IMR-90 (cell line): ENCODE data around the gene ANAPC7. TPM values are rescaled to one million over a fixed set of nuclear protein-coding genes. Genes with fewer than 3 reads are reported as not detected.

Source experiments
- ATAC-seq: fragments of 200-7000 bp; cut with Tn5 transposase; 2 replicates; pipeline ENCODE4 v1.9.1; 2020; ENCODE audit warnings: low read depth, mild to moderate bottlenecking, moderate library complexity
- BruUV-seq: library from RNA; stranded (reverse); fragments of 400-500 nt; replicated peaks from 2 replicates; lab custom pipeline; 2021; lab: Mats Ljungman, UMichigan
- CTCF ChIA-PET: fragments of 300-600 bp; formaldehyde crosslinking; extraction: SDS; loops from one replicate; lab custom pipeline; 2021; ENCODE audit warnings: antibody characterized with exemption; lab: Yijun Ruan, JAX
- POLR2A ChIA-PET: fragments of 300-600 bp; sonication (Branson Sonifier 250); formaldehyde crosslinking; loops from one replicate; lab custom pipeline; 2022; ENCODE audit warnings: antibody characterized with exemption; ENCODE audit not compliant: unreplicated experiment; lab: Charles Lee
- DNase-seq: peaks from one replicate; pipeline ENCODE4 v3.0.0; 2013
- H2AFZ ChIP-seq: replicated peaks from 2 replicates; pipeline ENCODE3; 2013; ENCODE audit warnings: low read length, mild to moderate bottlenecking; ENCODE audit not compliant: poor library complexity
- H2AK5ac ChIP-seq: 2 replicates; pipeline ENCODE4 v1.6.1; 2013; ENCODE audit warnings: low read depth, low read length, inconsistent platforms
- H2AK9ac ChIP-seq: replicated peaks from 2 replicates; pipeline ENCODE3; 2013; ENCODE audit warnings: mild to moderate bottlenecking, low read depth, low read length, moderate library complexity; ENCODE audit not compliant: poor library complexity
- H2BK120ac ChIP-seq: 2 replicates; pipeline ENCODE4 v1.6.1; 2013; ENCODE audit warnings: low read depth, low read length, inconsistent platforms
- H2BK15ac ChIP-seq: 3 replicates; pipeline ENCODE4 v1.6.1; 2013; ENCODE audit warnings: low read depth, low read length, inconsistent platforms
- H2BK20ac ChIP-seq: 2 replicates; pipeline ENCODE4 v1.6.1; 2013; ENCODE audit warnings: low read depth, mild to moderate bottlenecking, inconsistent platforms, low read length, moderate library complexity
- H2BK5ac ChIP-seq: 2 replicates; pipeline ENCODE4 v1.6.1; 2013; ENCODE audit warnings: mild to moderate bottlenecking, low read depth, low read length, inconsistent platforms; ENCODE audit not compliant: poor library complexity, severe bottlenecking
- H3K14ac ChIP-seq: replicated peaks from 2 replicates; pipeline ENCODE4 v1.6.1; 2013; ENCODE audit warnings: low read depth, low read length, inconsistent platforms
- H3K18ac ChIP-seq: 2 replicates; pipeline ENCODE4 v1.6.1; 2013; ENCODE audit warnings: low read depth, low read length, control low read depth
- H3K23ac ChIP-seq: 2 replicates; pipeline ENCODE4 v1.6.1; 2013; ENCODE audit warnings: low read depth, low read length, inconsistent platforms
- H3K27ac ChIP-seq: 2 replicates; pipeline ENCODE4 v1.5.1; 2013; ENCODE audit warnings: mild to moderate bottlenecking, control low read depth, low read length; ENCODE audit not compliant: insufficient read depth
- H3K27me3 ChIP-seq: 2 replicates; pipeline ENCODE4 v1.6.1; 2013; ENCODE audit warnings: low read length; ENCODE audit not compliant: control insufficient read depth, insufficient read depth
- H3K36me3 ChIP-seq: 2 replicates; pipeline ENCODE4 v1.6.1; 2013; ENCODE audit warnings: low read length, mixed read lengths; ENCODE audit not compliant: control insufficient read depth, insufficient read depth
- H3K4ac ChIP-seq: 2 replicates; pipeline ENCODE4 v1.6.1; 2013; ENCODE audit warnings: low read depth, low read length, inconsistent platforms
- H3K4me1 ChIP-seq: 2 replicates; pipeline ENCODE4 v1.6.1; 2013; ENCODE audit warnings: low read length, mixed read lengths; ENCODE audit not compliant: control insufficient read depth, insufficient read depth
- H3K4me2 ChIP-seq: 2 replicates; pipeline ENCODE4 v1.6.1; 2013; ENCODE audit warnings: low read depth, mild to moderate bottlenecking, control low read depth, low read length, moderate library complexity
- H3K4me3 ChIP-seq: 2 replicates; pipeline ENCODE4 v1.5.1; 2013; ENCODE audit warnings: low read depth, mild to moderate bottlenecking, control low read depth, low read length, moderate library complexity; ENCODE audit not compliant: insufficient read depth
- H3K56ac ChIP-seq: 2 replicates; pipeline ENCODE4 v1.6.1; 2013; ENCODE audit warnings: low read length, inconsistent platforms; ENCODE audit not compliant: insufficient read depth; ENCODE audit errors: extremely low read depth
- H3K79me1 ChIP-seq, 2 experiments: 2 replicates each; pipeline ENCODE4 v1.6.1; 2013; ENCODE audit warnings: low read length in 2 of 2, inconsistent platforms in 1 of 2, low read depth in 1 of 2
- H3K9ac ChIP-seq: 2 replicates; pipeline ENCODE4 v1.6.1; 2013; ENCODE audit warnings: low read depth, low read length, control low read depth
- H3K9me1 ChIP-seq: 2 replicates; pipeline ENCODE4 v1.6.1; 2013; ENCODE audit warnings: low read length, inconsistent platforms; ENCODE audit not compliant: insufficient read depth
- H3K9me3 ChIP-seq: 2 replicates; pipeline ENCODE4 v1.6.1; 2013; ENCODE audit warnings: low read length; ENCODE audit not compliant: control insufficient read depth, insufficient read depth
- H4K20me1 ChIP-seq: 2 replicates; pipeline ENCODE4 v1.6.1; 2013; ENCODE audit warnings: low read length, inconsistent platforms; ENCODE audit not compliant: insufficient read depth
- H4K5ac ChIP-seq: 2 replicates; pipeline ENCODE4 v1.6.1; 2013; ENCODE audit warnings: mild to moderate bottlenecking, low read depth, low read length, control low read depth
- H4K8ac ChIP-seq, 2 experiments: 2 replicates each; pipeline ENCODE4 v1.6.1; 2013; ENCODE audit warnings: low read depth in 2 of 2, low read length in 2 of 2, control low read depth in 1 of 2, inconsistent platforms in 1 of 2
- H4K91ac ChIP-seq: 2 replicates; pipeline ENCODE4 v1.6.1; 2013; ENCODE audit warnings: low read depth, low read length, inconsistent platforms; ENCODE audit not compliant: insufficient read depth
- CEBPB ChIP-seq: IDR thresholded peaks from 2 replicates; pipeline ENCODE4 v1.6.1; 2012; ENCODE audit warnings: low read depth, low read length, improper control_type of control experiment
- FOS ChIP-seq: fragments of 150-350 bp; IDR thresholded peaks from 2 replicates; pipeline ENCODE4 v1.6.1; 2016; ENCODE audit warnings: low read depth, low read length
- dilution Hi-C: fragments of 300-500 bp; cut with HindIII; formaldehyde crosslinking; loops from one replicate; pipeline ENCODE4 v1.14.3; 2018; ENCODE audit warnings: low sequenced_read_pairs; ENCODE audit not compliant: unreplicated experiment
- in situ Hi-C: fragments of 300-500 bp; cut with MboI; formaldehyde crosslinking; loops from 3 replicates; pipeline ENCODE4 v1.14.3; 2019; ENCODE audit warnings: low sequenced_read_pairs, inconsistent platforms, mixed read lengths
- intact Hi-C: fragments of 100-400 bp; cut with micrococcal nuclease; formaldehyde crosslinking; loops from 2 replicates; pipeline ENCODE4 v1.10.0; 2022
- polyA plus RNA-seq, 3 experiments: library from polyadenylated mRNA; depleted of rRNA; stranded (reverse); fragments of >200 nt; gene quantifications; 2 replicates each; pipeline ENCODE4 v1.2.3, GENCODE V29; 2012; ENCODE audit warnings: low replicate concordance in 1 of 3
- total RNA-seq: library from RNA; depleted of rRNA; stranded (reverse); fragments of >200 nt; gene quantifications from 2 replicates; pipeline ENCODE4 v1.2.3, GENCODE V29; 2012

Gene ANAPC7
- total and polyA plus RNA-seq, 2 of the 4 experiments (the other 2 are of a cell fraction): 46.4 to 57.9 TPM

DNA sequence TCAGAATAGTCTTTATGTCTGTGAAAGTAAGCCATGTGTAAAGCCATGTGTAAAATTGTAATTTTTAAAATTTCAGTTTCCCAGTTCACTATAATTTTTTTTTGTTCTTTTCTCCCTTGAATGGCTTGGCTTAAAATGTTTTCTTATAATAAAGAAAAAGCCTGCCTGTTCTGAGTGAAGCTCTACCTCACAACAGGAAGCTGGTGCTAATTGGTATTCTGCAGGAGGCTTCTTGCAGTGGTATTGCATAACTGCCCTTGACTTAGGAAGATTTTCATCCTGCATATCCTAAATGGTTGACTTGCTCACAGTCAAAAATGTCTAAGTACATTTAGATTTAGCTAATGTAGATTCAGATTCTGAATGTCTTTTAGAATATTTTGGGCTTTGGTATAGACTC lies 73.0 kb downstream of the ANAPC7 start:
- no peak overlapping the region for H4K91ac ChIP-seq
- H3K14ac ChIP-seq: no peak overlapping the region
- peaks cover 2% of the 10 kb centered on the region; the same call in 1 of the 2 replicates for H3K4me1 ChIP-seq
- H3K9ac ChIP-seq: no peak overlapping the region
- no peaks in the 10 kb centered on the region for H3K9me3 ChIP-seq
- H2BK20ac ChIP-seq: no peak overlapping the region
- no peak overlapping the region for H3K18ac ChIP-seq
- ChIA-PET POLR2A (no interaction called here), CTCF (interaction anchor here (0.6 to 1.0 kb wide), 2 partner anchors 57 to 106 kb away, joined by 3 to 4 read pairs; no protein-coding TSS in a partner anchor)
- H3K27ac ChIP-seq: no peak overlapping the region
- no peak overlapping the region for H3K4me2 ChIP-seq
- peak; percentile 40; the same call in 1 of the 2 replicates for ATAC-seq
- H4K5ac ChIP-seq: no peak overlapping the region
- H4K20me1 ChIP-seq: peaks cover 62% of the 10 kb centered on the region
- H2AFZ ChIP-seq: no peak overlapping the region
- H2AK5ac ChIP-seq: no peak overlapping the region
- DNase-seq: peak; percentile 48
- H2AK9ac ChIP-seq: no peak overlapping the region
- in situ Hi-C loops (no loop called here), intact Hi-C loops (no loop called here), dilution Hi-C loops (no loop called here)
- peaks cover 55 to 67% of the 10 kb centered on the region in 2 experiments for H3K79me1 ChIP-seq
- H3K36me3 ChIP-seq: peaks cover 64% of the 10 kb centered on the region
- no peak overlapping the region for H2BK15ac ChIP-seq
- no peak overlapping the region for H2BK120ac ChIP-seq
- H3K23ac ChIP-seq: no peak overlapping the region
- H3K9me1 ChIP-seq: peaks cover 4% of the 10 kb centered on the region
- BruUV-seq: no TSS peak
- no peak overlapping the region for H3K4ac ChIP-seq
- H4K8ac ChIP-seq: no peak overlapping the region
- H3K4me3 ChIP-seq: no peak overlapping the region
- TF ChIP-seq FOS: no peak
- TF ChIP-seq CEBPB: peak; percentile 84
- no peak overlapping the region for H2BK5ac ChIP-seq
- no peaks in the 10 kb centered on the region for H3K27me3 ChIP-seq
- no peak overlapping the region for H3K56ac ChIP-seq
